Measurements from ENCODE around the gene IL25.
A peak's percentile ranks its signal among the peaks of the same experiment; 100 is the strongest.

Gene IL25

DNA sequence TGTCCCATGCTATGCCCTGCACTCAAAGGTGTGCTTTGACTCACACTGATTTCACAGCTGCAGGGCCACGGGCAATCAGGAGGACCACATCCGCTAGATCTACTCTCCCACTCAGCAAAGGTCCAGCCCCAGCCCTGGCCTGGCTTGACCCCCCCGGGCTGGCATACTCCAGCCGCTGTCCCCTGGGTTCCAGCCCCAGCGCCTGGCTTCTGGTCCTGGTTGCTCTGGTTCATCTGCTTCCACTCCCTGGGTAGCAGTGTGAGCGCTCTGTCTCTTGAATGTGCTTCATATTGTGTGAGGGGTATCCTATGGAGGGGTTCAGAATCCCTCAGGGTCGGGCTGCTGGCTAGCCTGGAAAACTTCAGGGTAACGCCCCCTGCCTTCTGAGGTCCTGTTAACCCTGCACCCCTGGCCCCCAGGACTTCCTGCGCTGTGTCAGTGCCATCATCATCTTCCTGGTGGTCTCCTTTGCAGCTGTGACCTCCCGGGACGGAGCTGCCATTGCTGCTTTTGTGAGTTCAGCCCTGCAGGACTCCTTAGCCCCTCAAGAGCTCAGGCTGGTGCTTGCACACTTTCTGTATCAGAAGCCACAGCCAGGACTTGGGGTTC is 6.1 kb downstream of the IL25 start:
- no peak for DNase-seq (ENCODE audit: low read depth, low spot score)
- in situ Hi-C loops (cut with HindIII; ENCODE audit: low sequenced_read_pairs) = no loop called here
- TF ChIP-seq CTCF (IDR thresholded peaks at IDR 0.05; ENCODE audit: low read depth, low read length) = no peak
- no peak overlapping the region for H3K4me3 ChIP-seq (ENCODE audit: low read depth, low read length)

GRCh38 chr14:23379366-23380196 is 7.0 kb downstream of the IL25 start:
- peak; percentile 10 for DNase-seq (ENCODE audit: low read depth, low spot score)

GRCh38 chr14:23380197-23380914 is 7.7 kb downstream of the IL25 start:
- no peak overlapping the region for H3K4me3 ChIP-seq (ENCODE audit: low read depth, low read length)
- TF ChIP-seq CTCF (IDR thresholded peaks at IDR 0.05; ENCODE audit: low read depth, low read length) = no peak
- no peak for DNase-seq (ENCODE audit: low read depth, low spot score)
- in situ Hi-C loops (cut with HindIII; ENCODE audit: low sequenced_read_pairs) = no loop called here

More at GRCh38 chr14:23379366-23380196, 7.0 kb downstream of the IL25 start:
- in situ Hi-C loops (cut with HindIII; ENCODE audit: low sequenced_read_pairs) = no loop called here
- TF ChIP-seq CTCF (IDR thresholded peaks at IDR 0.05; ENCODE audit: low read depth, low read length) = peak; percentile 96
- no peak overlapping the region for H3K4me3 ChIP-seq (ENCODE audit: low read depth, low read length)

DNA sequence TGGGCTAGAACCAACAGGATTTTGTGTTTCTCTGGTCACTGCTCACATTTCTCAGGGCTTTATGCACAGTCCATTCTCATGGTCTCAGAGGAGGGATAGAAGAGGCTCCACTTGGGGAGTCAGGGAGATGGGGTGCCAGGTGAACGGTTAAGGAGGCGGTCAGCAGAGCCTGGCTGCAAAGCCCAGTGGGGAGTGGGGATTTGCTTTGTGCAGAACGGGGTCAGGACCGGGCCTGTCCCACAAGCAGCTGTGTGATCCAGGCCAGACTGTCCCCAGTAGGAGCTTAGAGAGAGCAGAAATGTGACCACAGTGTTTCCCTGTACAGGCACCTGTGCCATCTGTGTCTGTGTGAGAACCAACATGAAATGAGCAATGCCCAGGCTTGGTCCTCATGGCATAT is 8.4 kb downstream of the IL25 start:
- DNase-seq (ENCODE audit: low read depth, low spot score) = no peak
- in situ Hi-C loops (cut with HindIII; ENCODE audit: low sequenced_read_pairs) = no loop called here
- no peak for TF ChIP-seq CTCF (IDR thresholded peaks at IDR 0.05; ENCODE audit: low read depth, low read length)
- no peak overlapping the region for H3K4me3 ChIP-seq (ENCODE audit: low read depth, low read length)

DNA sequence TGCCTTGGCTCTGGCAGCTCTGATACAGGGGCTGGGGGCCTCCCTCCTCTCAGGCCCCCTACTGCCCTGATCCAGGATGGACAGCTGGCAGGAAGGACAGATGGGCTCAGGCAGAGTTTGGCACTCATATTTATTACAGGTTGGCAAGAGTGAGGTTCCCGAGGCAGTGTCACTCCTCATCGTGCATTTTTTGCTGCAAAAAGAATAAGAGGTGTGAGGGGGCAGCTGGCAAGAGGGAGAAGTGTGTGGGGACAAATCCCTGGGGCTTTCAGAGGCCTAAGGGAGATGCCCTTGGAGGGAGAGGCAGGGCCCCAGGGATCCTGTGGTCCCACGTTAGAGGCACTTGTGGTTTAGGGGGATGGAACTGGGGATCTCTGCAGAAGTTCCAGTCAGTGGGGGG is 9.3 kb downstream of the IL25 start:
- in situ Hi-C loops (cut with HindIII; ENCODE audit: low sequenced_read_pairs) = no loop called here
- no peak for TF ChIP-seq CTCF (IDR thresholded peaks at IDR 0.05; ENCODE audit: low read depth, low read length)
- H3K4me3 ChIP-seq (ENCODE audit: low read depth, low read length) = no peak overlapping the region
- DNase-seq (ENCODE audit: low read depth, low spot score) = no peak

DNA sequence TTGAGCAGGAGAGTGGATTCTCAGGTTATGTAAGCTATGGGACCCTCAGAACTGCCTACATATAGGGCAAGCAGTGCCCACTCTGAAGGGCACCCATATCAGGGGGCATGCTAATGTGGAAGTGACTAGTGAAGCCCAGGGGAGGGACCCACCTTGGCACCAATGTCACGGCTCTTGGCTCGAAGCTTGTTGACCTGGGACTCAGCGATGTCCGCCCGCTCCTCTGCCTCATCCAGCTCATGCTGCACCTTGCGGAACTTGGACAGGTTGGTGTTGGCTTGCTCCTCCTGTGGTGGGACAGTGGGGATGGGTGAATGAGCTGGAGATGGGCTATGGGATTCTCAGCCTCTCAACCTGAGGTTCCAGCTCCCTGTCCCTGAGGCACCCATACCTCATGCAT is 9.7 kb downstream of the IL25 start:
- in situ Hi-C loops (cut with HindIII; ENCODE audit: low sequenced_read_pairs) = no loop called here
- DNase-seq (ENCODE audit: low read depth, low spot score) = no peak
- no peak overlapping the region for H3K4me3 ChIP-seq (ENCODE audit: low read depth, low read length)
- no peak for TF ChIP-seq CTCF (IDR thresholded peaks at IDR 0.05; ENCODE audit: low read depth, low read length)

All from astrocyte of the spinal cord (primary cell).